GM18909 (cell line): ENCODE data around the gene CPT1B.
A peak's percentile ranks its signal among the peaks of the same experiment; 100 is the strongest.

Experiments
- ATAC-seq: cut with Tn5 transposase; IDR thresholded peaks from one replicate; pipeline ENCODE4 v1.9.1; 2021; ENCODE audit warnings: mild to moderate bottlenecking; ENCODE audit not compliant: unreplicated experiment, poor library complexity

CPT1B gene

DNA sequence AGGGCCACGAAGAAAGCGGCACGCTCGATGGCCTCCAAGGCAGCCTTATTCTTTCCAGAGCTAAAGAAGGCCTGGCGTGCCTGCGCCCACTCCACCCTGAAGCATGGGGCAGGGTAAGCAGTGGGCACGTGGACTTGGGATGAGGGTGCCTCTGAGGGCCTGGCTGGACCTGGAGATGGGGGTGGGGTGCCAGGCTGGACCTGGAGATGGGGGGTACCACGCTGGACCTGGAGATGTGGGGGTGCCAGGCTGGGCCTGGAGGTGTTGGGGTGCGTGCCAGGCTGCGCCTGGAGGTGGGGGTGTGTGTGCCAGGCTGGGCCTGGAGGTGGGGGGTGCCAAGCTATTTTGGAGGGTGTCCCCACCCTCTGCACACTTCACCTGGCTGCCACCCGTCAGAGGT, 5.3 kb downstream of the CPT1B start:
- no peak for ATAC-seq

DNA sequence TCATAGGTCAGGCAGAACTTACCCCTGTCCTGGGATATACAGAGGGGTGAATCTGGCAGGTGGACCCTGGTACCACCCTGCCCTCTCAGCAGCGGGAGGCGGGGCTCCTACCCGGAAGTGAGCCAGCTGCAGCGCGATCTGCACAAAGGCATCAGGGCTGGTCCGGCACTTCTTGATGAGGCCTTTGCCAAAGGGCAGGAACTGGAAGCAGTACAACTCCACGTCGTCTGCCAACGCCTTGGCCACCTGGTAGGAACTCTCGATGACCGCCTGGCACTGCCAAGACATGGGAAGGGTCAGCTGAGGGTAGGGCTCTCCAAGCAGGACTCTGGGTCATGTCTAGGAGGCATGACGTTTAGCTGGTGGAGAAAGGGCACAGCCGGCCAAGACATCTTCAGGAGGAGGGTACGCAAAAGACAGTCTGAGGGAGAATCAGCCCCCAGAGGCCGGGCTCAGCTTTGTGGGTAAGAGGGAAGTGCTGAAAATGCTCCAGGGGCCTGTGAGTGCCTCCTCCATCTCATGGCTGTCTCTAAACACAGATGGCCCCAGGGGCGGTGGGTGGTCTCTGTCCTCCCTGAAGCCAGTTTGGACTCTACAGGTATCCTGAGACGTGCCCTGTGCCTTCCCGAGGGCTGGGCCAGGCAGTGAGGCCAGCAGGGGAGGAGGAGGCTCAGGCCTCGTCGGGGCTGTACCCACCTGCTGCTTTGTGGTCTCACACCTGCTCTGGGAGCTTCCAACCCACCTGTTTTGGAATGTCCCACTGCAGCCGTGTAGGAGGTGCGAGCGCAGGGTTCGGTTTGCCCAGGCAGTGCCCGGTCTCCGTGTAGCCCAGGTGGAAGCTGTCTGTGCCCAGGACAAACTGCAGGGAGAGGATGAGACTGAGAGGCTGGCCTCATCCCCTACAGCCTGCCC, 6.7 kb downstream of the CPT1B start:
- ATAC-seq: no peak

DNA sequence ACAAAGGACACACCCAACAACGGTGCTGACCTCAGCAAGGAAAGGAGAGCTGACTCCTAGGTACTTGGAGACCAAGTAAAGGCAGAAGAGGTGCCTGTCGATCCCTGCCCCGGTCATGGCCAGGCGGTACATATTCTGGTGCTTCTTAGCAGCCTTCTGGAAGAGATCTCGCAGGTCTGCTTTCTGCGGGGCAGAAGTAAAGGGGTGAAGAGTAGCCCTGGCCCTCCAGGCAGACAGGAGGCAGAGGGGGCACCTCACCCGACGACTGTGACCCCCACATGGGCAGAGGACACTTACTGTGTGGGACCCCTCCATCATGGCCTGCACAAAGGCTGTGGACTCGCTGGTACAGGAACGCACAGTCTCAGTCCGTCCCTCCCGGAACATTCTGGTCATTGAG, 7.4 kb downstream of the CPT1B start:
- no peak for ATAC-seq

DNA sequence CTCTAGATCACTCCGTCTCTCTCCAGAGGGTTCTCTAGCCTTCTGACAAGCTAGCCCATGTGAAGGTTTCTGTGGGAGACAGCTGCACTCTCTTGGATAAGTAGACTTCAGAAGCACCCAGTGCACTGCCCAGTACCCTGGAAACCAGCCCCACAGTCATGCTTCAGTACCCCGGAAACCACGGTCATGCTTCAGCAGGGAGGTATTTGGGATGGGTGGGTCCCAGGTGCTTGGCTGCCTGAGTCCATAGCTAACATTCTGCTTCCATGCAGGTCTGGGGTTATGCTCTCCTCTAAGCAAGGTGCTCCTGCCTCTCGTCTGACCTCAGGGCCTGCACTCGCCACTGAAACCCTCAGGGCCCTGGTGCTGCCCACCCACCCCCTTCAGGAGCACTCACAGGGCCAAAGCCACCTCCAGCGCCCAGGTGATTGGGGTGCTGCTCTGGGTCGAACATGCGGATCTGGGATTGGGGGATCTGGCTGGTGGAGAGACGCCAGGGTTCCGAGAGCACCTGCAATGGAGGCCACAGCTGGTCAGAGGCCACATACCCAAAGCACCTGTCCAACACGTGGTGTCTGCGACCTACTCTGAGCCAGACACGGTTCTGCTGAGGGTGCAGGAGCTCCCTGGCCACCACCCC, 8.2 kb downstream of the CPT1B start:
- no peak for ATAC-seq

DNA sequence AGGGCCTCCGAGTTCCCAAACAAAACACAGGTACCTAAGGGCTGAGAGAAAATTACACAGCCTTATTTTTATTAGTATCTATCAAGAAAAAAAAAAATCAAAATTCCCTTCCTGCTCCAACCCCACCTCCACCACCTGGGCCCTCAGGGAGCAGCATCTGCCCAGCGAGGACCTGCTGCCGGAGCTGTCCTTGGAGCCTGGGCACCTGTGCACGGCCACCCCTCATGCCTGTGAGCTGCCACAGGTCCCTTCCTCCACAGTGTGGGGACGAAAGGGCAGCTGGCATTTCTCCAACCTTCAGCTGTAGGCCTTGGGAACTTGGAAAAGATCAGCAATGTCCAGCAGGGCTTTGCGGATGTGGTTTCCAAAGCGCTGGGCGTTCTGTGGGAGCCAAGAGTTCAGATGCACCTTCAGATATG, 9.2 kb downstream of the CPT1B start:
- no peak for ATAC-seq

DNA sequence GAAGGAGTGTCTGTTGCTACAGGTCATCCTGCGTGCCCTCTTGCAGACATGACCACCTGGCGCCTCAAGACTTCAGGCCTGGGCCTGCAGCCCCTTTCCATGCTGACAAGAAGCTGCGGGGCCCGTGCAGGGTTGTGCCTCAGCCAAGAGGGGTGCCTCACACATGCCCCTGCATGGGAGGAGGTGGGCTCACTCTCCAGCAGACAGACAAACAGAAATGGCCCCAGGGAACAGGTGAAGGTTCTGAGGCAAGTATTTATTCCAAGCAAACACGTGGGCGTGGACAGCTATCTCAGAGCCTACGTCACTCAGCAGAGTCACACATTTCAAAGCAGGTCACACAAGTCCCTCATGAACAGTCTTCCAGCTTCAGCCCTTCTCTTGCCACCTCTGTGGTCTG, 9.6 kb downstream of the CPT1B start:
- ATAC-seq: no peak

DNA sequence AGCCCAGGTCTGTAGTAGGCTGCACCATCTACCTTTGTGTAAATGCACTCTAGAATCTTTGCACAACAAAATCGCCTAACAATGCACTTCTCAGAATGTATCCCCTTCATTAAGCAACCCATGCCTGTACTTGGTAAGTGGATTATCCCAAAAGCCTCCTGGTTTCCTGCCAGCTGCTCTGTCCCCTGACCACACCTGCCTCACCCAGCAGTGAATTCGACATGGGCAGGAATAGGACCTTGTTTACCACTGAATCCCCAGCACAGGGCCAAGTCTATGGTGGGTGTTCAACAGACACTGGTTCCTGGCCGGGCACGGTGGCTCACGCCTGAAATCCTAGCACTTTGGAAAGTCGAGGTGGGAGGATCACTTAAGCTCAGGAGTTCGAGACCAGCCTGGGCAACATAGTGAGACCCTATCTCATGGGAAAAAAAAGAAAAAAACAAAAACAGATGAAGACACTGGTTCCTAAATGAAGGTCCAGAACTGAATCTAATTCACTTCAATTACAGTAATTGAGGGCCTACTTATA, 10.4 kb downstream of the CPT1B start:
- ATAC-seq: no peak

DNA sequence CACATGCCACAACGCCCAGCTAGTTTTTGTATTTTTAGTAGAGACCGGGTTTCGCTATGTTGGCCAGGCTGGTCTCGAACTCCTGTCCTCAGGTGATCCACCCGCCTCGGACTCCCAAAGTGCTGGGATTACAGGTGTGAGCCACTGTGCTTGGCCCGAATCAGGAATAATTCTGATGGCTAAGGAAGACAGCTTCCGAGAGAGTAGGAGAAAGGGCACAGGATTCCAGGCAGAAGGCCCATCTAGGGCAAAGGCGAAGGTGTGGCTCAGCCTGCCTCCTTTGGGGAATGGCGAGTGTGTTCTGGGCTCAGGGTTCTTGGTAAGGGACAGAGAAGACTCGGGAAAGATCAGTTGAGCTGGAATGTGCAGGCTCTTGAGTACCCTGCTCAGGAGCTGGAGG, 13.9 kb downstream of the CPT1B start:
- ATAC-seq: no peak

DNA sequence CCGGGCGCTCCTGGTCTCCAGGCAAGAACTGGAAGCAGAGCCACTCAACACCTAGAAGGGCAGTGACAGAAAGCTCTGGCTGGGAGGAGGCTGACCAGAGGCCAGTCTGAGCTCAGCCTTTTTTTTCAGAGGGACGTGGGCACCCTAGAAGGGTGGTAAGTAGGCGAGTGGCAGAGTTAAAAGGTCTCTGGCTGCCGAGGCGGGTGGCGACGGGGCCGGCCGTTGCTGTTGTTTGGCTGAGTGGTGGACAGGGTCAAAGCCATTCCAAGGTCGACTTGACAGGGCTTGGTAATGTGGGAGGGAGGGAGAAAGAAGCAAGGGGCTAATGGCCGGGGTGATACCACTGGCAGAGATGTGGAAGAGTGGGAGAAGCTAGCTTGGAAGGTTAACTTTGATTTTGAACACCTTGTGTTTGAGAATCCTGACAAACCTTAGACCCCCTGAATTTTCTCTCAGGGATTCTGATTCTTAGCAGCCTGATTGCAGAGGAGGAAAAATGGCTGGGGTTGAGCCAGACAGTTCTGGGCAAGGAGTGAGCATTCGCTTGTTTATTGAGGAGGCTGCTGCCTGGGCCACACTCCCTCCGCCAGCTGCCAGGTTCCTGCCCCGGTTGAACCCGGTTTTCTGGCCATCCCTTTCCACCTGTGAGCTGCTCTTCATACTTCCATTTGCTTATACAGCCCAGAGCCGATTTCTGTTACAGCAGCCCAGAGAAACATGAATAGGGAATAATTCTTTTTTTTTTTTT, 14.6 kb downstream of the CPT1B start:
- ATAC-seq: no peak

DNA sequence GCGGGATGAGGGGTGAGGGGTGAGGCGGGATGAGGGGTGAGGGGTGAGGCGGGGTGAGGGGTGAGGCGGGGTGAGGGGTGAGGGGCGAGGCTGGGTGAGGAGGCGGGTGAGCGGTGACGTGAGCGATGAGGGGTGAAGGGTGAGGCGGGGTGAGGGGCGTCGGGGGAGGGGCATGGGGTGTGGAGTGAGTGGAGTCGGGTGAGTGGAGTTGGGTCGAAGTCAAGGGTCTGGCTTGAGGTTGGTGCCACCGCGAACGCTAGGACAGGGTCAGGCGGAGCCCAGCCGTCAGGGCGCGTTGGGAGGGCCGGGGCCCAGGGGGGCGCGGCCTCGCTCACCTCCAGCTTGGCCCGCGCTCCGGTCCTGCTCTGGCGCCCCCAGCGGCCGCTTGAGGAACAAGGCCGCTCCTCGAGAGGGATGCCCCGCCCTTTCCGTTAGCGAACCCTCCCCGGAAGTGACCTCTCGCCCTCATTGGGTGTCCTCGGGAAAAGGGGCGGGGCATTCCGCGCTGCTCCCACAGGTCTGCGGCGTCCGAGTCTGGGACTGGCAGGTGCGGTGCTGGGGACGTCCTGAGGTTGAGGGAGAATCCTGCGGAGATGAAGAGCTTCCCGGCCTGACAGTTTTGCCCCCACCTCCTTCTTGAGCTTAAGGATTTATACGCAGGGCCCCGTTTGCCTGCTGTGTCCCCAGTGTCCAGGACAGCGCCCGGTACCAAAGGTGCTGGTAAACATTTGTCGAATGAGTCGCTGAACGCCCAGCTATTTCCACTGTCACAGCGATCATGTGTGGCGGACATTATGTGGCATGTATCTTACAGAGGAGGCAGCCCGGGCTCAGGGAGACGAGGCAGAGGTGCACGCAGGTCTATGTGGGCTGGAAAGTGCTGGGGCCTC, 15.5 kb downstream of the CPT1B start, which contains the start of gene SYCE3:
Gene SYCE3, minus strand, starts transcription at position 397 of the 890 bp plus-strand sequence. CDS start 6,514 bp downstream, outside the sequence.
- peak; percentile 92 for ATAC-seq

DNA sequence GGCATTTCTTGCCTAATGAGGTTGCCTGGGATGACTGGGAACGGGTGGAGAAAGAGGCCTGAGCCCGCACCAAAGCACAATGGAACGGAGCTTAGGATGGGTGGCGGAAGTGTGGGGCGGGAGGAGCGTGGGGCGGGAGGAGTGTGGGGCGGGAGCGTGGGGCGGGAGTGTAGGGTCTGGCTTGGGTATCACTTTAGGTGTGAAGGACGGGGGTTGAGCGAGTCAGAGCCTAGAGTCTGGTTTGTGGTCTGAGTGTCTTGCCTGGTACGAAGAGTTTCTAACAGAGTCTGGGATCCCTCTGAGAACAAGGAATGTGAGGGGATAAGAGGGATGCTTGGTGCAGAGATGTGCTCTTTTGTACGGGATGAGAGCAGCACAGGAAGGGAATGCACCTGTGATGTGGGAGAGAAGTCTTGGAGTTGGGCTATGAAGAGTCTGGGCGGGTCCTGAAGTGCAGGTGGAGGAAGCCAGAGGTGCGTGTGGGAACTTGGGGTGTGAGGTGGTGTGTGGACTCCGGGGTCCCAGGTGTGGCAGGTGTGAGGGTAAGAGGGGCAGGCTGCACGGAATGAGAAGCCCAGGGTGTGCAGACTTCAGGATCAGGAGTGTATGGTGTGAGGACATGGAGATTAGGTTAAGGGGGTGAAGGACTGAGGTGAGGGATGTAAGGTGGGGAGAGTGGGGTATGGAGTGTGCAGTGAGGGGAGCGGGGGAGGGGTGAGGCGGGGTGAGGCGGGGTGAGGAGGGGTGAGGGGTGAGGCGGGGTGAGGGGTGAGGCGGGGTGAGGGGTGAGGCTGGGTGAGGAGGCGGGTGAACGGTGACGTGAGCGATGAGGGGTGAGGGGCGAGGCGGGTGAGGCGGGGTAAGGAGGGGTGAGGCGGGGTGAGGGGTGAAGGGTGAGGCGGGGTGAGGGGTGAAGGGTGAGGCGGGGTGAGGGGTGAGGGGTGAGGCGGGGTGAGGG, 16.5 kb downstream of the CPT1B start:
- ATAC-seq: no peak

DNA sequence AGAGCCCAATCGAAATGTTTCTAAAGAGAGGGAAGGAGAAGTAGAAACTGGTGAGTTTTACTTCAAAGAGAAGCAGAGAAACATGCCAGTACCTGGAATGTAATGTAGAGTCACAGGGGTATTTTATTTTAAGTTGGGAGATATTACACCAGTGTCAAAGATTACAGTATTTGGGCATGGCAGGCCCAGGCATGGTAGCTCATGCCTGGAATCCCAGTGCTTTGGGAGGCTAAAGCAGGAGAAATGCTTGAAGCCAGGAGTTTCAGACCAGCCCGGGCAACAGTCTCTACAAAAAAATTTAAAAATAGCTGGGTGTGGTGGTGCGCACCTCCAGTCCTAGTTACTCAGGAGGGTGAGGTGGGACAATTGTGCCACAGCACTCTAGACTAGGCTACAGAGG, 18.2 kb downstream of the CPT1B start:
- ATAC-seq: no peak

DNA sequence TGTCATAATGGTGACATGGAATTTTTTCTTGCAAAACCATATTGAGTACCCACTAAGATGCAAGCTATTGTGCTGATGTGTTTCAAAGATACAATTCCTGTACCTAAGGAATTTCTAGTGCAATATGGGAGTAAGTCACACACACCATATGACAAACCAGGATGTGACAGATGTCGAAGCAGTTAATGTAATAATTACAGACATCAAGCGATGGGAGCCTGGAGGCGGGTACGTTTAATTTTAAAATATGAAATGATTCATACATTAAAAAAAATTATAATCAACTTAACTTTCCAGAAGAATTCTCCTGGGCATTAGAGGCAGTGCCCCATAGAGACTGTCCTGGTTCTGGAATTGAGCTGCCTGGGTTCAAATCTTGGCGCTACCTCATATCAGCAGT, 21.5 kb downstream of the CPT1B start:
- ATAC-seq: no peak

DNA sequence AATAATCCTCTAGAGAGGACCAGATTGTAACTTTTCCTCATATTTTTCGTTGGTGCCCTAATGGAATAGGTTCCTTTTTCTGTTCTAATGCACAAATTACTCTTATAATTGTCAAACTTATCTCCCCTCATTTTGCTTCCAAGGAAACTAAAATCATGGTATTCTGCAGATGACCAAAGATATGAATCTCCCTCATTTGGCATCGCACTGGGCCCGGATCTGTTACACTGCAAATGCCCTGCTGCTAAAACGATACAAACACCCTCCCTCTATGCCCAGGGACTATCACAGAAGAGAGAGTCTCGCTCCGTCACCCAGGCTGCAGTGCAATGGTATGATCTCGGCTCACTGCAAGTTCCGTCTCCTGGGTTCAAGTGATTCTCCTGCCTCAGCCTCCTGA, 24.9 kb downstream of the CPT1B start:
- no peak for ATAC-seq

DNA sequence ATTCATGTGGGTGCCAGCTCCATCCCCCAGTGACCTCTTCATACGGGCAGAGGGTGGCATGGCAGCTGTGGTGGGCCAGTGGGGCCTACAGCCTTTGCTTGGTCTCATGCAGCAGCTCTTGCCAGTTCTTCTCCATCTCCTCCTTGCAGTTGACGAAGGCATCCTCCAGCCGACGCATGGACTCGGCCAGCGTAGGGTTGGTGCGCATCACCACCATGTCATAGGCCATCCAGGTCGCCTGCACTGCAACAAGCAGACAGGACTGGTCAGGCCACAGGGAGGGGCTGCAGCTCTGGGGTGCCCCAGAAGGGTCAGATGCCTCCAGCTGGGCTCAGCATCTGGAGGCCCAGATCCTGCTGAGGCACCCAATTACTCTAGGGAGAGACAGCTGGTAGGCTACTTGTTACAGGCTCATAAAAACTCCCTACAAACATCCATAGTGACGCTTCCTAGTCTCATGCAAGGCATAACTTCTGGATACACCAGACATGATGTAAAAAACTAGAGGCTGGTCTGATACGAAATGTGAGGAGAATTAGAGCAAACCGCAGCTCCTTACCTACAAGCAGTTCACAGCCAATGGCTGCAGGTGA, 27.0 kb downstream of the CPT1B start:
- ATAC-seq: no peak

DNA sequence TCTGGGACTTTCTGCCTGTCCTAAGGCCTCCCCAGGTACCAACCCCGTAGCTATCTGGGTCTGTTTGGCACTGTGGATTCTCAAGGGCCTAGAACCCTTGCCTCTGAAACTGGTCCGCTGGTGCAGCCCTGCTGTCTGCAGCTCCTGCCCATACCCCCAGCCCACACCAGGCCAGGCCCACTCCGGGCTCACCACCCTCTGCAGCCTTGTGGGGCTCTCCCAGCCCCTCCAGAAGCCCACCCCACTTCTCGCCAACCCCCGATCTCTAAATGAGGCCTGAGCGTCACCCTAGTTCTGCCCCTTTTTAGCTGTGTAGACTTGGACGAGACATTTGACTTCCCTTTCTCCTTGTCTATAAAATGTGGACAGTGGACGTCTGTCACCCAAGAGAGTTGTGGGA, 27.8 kb downstream of the CPT1B start:
- no peak for ATAC-seq

DNA sequence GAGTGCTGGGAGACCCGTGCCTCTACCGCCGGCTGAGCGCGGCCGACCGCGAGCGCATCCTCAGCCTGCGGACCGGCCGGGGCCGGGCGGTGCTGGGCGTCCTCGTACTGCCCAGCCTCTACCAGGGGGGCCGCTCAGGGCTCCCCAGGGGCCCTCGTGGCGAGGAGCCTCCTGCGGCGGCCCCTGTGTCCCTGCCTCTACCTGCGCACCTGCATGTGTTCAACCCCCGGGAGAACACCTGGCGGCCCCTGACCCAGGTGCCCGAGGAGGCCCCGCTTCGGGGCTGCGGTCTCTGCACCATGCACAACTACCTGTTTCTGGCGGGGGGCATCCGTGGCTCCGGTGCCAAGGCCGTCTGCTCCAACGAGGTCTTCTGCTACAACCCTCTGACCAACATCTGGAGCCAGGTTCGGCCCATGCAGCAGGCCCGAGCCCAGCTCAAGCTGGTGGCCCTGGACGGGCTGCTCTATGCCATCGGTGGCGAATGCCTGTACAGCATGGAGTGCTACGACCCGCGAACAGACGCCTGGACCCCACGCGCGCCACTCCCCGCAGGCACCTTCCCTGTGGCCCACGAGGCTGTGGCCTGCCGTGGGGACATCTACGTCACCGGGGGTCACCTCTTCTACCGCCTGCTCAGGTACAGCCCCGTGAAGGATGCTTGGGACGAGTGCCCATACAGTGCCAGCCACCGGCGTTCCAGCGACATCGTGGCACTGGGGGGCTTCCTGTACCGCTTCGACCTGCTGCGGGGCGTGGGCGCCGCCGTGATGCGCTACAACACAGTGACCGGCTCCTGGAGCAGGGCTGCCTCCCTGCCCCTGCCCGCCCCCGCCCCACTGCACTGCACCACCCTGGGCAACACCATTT, 29.1 kb downstream of the CPT1B start:
- no peak for ATAC-seq
